GM19395 (cell line): ENCODE results near the gene PKNOX2.

ENCODE experiments used
- ATAC-seq: cut with Tn5 transposase; IDR thresholded peaks from one replicate; pipeline ENCODE4 v1.9.1; 2021; ENCODE audit warnings: mild to moderate bottlenecking, moderate library complexity; ENCODE audit not compliant: unreplicated experiment

PKNOX2 gene

DNA sequence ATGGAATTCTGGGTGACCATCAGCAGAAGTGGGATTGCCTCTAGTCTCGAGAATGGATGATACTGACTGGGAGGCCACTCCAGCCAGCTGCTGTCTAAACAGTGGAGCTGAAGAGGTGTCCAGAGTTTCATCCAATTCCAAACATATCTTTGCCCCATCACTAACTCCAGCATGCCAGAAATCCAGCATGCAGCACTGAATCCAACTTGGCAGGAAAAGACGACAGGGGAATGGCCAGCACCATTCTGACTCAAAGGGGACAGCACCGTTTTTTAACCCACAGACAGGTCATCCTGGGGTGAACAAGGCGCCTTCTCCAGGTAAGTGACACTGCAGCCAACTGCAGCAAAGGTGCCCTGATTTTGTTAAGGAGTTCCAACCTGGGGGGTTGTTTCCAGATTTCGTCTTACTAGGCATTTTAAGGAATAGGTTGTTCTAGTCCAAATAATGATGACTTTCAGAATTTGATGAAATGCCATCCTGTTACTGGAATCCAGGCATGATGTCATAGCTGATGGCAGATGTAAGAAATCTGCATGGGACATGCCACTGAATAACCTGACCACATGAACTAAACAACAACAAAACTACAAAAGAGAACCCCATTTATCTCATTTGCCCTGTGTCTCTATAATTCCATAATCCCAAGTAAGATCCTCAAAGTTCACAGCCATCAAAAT, 299.2 kb downstream of the PKNOX2 start:
- no peak for ATAC-seq

DNA sequence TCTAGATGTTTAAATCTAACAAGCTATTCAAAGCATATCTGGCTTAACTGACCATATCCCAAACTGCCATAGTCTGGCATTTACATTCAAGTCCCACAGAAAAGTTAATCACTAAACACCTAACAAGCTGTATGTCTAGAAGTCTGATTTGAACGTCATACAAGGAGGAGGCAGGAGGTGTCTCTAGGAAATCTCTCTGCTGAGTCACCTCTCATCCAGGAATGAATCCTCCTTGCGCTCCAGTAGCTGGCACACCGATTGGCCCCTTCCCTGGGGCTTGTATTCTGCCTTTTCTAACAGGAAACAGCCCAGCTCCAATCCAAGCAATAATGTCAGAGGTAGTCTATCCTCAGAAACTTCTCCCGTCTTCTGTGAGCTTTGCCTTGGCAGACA, 299.7 kb downstream of the PKNOX2 start:
- ATAC-seq, result no peak

DNA sequence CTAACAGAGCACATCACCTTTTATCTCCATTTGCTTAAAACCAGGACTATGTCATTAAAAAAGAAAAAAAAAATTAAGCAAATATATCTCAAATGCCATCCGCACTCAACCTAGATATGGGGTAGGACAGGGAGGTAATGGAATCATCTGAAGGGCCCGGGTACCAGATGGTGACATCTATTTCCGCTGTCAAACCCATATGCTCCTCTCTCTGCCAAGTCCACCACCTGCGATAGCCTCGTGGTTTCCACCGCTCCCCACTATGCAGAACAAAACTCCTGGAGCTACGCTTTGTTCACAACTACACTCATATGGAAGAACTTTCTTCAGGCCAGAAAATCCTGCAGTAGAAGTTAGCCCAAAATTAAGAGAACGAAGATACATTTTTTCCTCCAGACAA, 300.1 kb downstream of the PKNOX2 start:
- ATAC-seq, result no peak

DNA sequence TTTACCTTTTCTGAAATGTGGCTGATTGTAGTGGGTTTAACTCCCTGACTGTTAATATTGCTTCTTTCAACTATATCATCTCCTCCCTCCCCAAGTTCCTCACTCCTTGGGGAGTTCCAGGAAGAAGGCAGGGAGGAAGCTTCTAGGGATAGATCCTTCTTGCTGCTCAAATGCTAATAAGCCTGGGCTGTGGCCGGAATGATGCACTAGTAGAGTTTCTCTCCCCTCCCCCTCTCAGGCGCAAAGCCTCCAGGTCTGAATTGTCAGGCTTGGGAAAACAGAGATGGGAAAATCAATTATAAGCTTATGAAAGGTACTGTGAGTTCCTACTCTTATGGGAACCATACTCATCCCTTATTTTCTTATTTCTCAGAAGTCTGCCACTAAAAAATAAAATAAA, 300.7 kb downstream of the PKNOX2 start:
- no peak for ATAC-seq

DNA sequence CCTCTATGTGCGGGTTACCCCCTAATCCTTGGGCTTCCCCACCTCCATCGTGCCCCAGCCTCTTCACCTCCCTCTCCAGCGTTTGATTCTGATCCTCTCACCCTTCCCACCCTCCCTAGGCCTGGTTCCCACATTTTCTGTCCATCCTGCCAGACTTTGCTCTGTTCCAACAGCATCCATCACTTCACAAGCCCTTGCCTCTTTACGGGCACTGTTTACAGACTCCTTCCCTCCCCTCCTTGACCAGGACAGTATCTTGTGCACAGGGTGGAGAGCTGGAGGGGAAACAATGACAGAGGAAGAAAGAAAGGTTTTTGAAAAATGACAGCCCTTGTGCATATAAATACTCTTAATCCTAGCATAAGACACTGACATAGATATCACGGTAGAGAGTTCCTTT, 301.1 kb downstream of the PKNOX2 start:
- no peak for ATAC-seq

DNA sequence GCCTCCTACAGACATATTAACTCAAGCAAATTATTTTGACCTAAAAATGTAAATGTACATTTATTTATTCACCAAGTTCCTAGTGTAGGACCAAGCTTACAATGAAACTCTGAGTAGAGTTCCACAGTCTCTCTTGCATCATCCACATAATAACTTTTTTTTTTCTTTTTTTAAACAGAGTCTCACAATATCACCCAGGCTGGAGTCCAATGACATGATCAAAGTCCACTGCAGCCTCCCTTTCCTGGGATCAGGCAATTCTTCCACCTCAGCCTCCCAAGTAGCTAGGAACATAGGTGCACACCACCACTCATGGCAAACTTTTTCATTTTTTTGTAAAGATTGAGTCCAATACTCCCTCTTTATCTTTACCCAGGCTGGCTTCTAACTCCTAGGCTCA, 303.5 kb downstream of the PKNOX2 start:
- ATAC-seq, result no peak

DNA sequence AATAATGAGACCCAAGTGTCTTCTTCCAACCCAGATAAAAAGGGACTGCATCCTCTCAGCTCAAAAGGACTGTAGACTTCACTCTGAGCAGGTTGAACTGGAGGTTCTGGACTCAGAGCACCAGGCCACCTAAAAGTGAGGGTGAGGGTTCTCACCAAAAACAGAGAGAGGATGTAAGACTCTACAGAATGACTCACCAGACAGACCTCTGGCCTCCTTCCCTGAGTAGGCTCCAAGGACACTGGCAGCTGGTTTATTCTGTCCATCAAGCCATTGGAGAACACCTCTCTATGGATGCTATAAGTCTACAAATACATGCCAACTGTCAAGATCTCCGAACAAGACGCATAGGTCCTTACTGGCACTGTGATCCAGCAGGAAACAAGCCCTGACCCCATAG, 304.3 kb downstream of the PKNOX2 start:
- ATAC-seq, result no peak

DNA sequence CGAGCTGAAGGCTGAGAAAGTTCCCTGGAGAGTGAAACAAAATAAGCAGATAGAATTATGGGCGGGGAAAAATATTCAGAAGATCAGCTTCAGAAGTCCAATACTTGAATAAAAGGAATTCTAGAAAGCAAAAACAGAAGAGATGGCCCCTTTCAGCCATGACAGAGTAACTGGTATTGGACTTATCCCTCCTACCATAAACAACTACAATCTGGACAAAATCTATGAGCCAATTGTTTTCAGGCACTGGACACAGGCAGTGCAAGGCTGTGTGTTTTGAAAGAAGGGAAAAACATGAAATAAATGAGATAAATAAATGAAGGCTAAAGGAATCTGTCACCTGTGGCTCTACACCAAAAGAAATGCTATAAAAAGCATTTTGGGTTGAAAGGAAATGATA, 305.8 kb downstream of the PKNOX2 start:
- ATAC-seq, result no peak

DNA sequence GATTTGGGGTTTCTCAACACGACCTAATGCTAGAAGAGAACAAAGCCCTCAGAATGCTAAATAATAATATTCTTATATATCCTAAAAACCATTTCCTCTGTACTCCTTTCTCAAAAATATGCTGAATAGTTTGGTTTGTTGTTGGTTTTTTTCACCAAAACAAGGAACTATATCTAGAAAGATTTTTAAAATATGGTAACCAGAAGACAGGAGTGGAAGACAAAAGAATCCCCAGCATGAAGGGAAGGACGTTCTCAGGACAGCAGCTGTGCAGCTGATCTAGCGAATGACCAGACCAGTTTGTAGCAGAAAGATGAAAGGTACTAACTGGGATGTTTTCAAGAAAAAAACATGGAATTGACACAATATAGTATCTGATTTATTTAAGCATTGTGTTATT, 312.2 kb downstream of the PKNOX2 start:
- no peak for ATAC-seq

DNA sequence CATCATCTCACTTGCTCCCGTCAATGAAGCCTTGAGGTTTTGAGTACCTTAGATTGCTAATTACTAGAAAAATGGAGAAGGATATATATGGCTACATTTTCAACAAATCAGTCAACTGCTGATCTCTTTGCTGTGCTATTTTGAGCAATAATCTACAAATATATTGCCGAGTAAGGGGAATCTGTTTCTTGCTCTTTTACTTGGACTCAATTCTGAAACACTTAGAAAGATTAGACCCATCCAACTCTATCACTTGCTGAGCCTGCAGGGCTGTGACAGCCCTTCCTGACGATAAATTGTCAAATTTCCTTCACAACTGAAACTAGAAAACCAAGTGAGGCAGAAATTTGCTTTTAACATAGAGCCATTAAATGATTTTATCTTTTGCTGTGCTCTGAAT, 314.6 kb downstream of the PKNOX2 start:
- no peak for ATAC-seq

DNA sequence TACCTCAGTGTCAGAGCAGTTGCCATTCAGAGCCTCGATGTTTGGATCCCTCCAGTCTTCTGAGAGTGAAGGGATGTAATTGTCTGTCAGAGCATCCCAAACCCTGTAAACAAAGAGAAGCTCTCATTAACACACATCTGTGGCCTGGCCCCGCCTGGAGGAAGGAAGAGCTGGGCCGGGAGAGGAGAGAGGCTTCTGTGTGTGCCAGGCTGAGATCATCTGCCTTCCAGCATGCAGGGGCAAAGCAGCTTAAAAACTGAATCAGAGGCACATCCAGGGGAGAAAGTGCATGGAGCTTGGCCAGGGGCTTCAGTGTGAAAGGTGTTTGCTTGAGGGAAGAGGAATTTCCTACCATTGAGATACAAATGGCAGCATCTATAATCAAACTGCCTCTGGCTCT, 317.0 kb downstream of the PKNOX2 start:
- ATAC-seq, result no peak
